ENCODE results near the gene PTX3.

The PTX3 gene

DNA sequence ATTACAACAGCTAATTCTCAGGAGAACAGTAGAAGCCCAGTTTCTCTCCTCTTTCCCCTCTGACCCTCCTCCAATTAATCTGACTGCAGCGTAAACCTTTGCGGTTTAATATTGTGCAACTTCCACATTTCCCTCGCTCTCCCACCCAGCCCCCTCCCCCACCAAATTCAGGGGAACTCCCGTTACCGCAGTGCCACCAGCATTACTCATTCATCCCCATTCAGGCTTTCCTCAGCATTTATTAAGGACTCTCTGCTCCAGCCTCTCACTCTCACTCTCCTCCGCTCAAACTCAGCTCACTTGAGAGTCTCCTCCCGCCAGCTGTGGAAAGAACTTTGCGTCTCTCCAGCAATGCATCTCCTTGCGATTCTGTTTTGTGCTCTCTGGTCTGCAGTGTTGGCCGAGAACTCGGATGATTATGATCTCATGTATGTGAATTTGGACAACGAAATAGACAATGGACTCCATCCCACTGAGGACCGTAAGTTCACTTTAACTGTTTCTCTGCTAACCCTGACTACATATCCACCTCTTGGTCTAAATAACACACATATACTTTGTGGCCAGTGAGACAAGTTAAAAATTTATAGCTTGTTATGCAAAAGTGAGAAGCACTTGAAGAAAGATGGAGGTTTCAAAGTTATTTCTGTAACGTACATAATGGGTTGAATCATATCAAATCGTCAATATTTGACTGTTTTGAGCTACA lies at the start of gene PTX3:
Gene PTX3, plus strand, starts transcription at position 268 of the 709 bp plus-strand sequence. Its CDS starts 84 bp downstream, at position 352.
- DNase-seq (ENCODE audit: low spot score), result no peak

- DNase-seq (ENCODE audit: low spot score), result no peak
These were observed 48.8 kb upstream of the PTX3 start for GRCh38 chr3:157387708-157388435.

GRCh38 chr3:157388976-157389375 lies 47.7 kb upstream of the PTX3 start:
- DNase-seq (ENCODE audit: low spot score), result no peak

DNA sequence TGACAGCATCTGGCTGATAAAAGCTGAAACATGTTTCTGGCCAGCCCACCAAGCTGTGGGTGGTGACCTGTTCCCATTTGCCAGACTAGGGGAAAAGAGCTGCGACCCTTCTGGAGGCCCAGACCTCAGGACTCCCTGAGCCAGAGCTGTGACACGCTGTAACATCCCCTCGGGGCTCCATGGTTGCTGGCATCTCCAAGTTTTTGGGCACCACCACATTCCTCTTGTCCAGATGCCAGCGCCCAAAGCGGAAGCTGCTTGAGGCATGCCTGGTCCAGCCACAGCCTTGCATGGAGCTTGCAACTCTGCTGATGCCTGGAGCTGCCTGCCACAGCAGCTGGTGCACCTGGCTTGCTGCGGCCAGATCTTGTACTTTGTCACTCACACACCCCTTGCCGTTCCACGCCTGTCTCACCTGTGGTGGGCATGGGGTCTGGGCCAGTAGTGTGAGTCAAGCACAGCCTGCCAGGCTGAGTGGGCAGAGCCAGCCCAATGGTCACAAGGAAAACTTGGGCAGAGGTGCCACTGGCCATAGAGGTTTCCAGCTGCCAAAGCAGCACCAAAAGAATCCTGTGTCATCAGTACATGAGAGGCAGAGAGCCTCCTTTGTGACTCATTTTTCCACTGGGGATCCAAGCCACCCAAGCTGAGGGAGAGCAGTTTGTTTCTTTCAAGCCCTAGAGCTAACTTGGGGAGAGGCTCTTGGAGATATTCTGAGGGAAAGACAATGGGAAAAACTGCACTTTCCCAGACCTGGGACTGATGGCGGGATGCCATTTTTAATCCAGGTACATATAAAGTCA lies 45.7 kb upstream of the PTX3 start:
- no peak for DNase-seq (ENCODE audit: low spot score)

- DNase-seq (ENCODE audit: low spot score), result no peak
These were observed 44.5 kb upstream of the PTX3 start for GRCh38 chr3:157392104-157392503.

DNA sequence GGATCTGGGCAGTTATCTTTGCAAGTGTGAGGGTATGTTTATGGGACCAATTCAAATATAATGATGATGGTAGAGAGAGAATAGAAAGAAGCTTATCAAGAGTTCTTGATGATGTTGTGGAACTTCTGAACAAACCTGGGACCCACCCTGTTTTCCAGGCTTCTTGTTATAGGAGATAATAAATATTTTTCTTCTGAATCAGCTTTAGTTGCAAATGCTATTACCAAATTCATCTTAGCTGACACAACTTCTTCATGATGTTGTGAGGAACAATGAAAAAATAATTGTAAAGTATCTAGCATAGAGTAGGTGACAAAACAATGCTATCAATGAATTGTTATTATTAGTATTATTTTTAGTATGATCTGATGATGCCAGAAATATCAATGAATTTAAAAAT lies 43.5 kb upstream of the PTX3 start:
- no peak for DNase-seq (ENCODE audit: low spot score)

GRCh38 chr3:157394411-157394810 lies 42.2 kb upstream of the PTX3 start:
- no peak for DNase-seq (ENCODE audit: low spot score)

DNA sequence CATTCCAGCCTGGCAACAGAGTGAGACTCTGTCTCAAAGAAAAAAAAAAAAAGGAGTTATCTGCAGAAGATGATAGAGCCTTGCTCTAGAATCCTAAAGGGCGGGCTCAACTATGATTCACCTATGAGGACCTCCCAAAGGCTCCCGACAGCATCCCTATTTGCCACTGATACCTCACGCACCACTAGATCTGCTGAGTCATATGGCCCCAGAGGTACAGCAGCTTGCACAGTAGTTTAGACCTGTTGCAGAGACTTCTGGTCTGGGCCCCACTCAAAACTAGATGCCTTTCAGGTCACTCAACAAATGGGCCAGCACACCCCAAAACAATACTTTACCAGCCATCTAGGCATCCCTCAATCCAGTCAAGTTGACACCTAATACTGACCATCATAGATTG lies 38.1 kb upstream of the PTX3 start:
- no peak for DNase-seq (ENCODE audit: low spot score)

- no peak for DNase-seq (ENCODE audit: low spot score)
These were observed 32.3 kb upstream of the PTX3 start for GRCh38 chr3:157404381-157404780.

DNA sequence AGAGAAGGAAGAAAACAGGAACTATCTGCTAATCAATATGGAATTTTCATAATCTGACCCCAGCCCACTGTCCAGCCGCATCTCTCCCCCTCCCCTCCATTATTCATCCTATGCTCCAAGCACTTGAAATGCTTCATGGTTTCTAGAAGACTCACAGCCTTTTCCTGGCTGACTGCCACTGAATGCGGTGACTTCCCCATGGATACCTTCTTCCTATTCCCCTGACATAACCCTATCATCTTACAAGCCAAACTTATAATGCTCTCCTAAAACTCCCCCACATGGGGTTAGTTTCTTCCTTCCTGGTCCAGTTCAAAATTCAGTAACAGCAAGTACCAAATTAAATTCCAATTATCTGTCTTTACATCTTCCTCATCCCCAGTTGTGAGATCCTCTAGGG lies 31.2 kb upstream of the PTX3 start:
- DNase-seq (ENCODE audit: low spot score), result no peak

DNA sequence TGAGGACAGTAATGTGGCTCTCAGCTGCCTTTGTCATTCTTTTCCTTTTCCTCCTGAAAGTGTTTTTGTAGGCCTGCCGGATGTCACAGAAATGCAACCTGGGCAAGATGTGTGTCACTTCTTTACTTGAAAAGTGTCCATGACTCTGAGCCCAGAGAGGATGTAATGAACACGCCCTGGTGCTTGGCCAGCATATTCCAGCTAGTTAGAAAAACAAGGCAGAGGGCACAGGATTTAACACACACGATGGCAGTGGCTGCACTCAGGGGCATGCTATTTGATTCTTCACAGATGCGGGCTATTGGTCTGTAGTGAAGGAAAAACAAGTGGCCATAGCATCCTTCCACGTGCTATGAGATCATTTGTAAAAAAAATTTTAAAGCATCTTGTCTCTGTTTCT lies 30.3 kb upstream of the PTX3 start:
- no peak for DNase-seq (ENCODE audit: low spot score)

DNA sequence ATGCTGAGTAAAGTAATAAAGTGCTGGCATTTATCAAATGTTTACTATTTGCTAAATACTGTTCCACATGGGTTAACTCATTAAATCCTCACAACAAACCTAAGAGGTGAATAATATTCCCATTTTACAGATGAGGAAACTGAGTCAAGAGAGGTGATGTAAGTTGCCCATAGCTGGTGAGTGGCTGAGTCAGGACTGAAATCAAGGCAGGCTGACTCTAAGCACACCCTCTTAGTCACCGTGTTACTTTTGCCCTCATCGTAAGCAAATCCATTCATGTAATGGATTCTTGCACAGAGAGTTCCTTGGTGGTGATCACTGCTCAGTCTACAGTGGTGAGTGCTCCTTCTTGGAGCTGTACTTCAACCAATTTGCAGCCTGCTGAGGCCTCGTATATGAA lies 28.9 kb upstream of the PTX3 start:
- no peak for DNase-seq (ENCODE audit: low spot score)

DNA sequence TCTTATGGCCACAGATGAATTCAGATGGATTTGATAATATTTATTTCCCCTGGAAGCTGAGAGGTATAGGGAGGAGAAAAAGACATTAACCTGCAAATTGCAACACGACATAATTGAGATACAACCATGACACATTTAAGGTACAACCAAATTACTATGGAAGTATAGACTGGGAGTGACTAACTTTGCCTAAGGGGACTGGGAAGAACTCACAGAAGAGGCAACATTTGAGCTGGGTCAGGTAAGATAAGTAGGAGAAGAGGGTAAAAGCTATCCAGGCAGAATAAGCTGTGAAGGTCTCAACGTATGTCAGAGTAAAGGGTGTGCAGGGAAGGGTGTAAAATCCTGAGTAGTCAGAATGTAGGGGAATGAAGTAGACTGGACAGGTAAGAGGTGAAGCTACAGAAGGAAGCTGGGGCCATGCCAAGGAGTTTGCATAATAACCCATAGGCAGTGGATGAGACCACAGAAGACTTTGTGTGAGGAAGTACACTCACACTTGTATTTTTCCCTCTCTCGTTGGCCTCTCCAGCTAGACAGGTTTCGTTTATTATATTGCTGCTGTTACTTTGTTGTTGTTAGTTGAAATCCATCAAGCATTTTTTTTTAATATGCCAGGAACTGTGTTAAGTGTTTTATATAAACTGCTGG lies 28.0 kb upstream of the PTX3 start:
- no peak for DNase-seq (ENCODE audit: low spot score)

DNA sequence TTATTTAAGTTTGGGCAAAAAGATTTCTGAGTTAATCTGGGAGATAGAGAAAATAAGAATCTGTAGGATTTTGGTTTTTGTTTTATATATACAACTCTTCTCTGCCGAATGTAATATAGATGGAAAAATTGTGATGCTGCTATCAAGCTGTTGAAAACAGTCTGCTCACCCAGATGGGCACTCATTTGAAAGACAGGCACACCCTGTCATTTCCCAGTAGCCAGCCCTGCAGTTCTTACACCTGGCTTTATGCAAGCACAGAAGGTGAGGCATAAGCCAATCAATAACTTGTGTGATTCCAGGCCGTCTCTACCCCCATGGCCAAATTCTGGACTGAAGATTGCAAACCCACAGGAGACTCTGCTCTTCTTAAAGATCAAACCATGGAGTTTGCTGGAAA lies 27.1 kb upstream of the PTX3 start:
- DNase-seq (ENCODE audit: low spot score), result no peak

DNA sequence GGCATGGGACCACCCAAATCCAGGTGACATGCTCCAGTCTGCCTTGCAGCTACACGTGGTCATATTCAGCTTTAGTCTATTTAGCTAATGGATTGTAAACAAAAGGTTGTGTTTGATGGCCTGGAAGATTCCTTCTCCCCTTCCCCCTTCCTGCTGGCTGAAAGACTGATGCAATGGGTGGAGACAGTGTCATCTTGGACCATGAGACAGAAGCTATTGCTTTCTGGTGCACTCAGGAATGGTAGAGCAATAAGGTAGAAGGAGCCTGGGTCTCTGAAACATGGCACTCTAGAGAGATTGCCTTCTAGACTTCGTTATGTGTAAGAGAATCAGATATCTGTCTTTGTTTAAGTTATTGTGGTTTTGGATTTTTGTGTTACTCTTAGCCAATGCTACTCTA lies 25.7 kb upstream of the PTX3 start:
- no peak for DNase-seq (ENCODE audit: low spot score)

GRCh38 chr3:157412323-157412855 lies 24.3 kb upstream of the PTX3 start:
- DNase-seq (ENCODE audit: low spot score), result no peak

- DNase-seq (ENCODE audit: low spot score), result no peak
These were observed 21.8 kb upstream of the PTX3 start for GRCh38 chr3:157414861-157415260.

- no peak for DNase-seq (ENCODE audit: low spot score)
These were observed 20.1 kb upstream of the PTX3 start for GRCh38 chr3:157416347-157417087.

GRCh38 chr3:157417247-157417646 lies 19.4 kb upstream of the PTX3 start:
- no peak for DNase-seq (ENCODE audit: low spot score)

- no peak for DNase-seq (ENCODE audit: low spot score)
These were observed 18.5 kb upstream of the PTX3 start for GRCh38 chr3:157418104-157418503.

DNA sequence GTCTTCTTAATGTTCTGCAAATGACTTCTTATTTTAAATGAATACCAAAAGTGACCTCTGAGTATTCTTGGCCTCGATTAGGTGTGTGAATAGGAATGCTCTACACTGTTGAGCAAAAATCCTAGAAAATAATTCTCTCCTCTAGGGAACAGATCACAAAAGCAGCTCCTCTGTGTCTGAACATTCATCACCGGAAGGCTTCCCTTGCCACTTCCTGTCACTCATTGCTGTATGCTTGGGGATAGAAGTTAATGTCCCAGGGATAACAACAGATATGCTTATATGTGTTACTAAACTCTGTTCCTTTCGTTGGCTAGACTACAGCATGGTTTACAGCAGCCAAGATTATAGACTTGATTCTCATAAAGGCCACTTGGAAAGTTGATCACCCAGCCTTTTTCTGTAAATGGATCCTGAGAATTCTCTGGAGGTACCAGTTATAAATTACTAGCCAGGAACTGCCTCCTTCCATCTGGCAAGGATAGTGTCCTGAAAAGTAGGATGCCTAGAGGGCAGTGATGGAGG lies 16.0 kb upstream of the PTX3 start:
- no peak for DNase-seq (ENCODE audit: low spot score)

Measured in CD4-positive, alpha-beta T cell treated with Interleukin-15 for 4 hours (primary cell).